ENCODE measurements around the gene SPACA7.
"Not testable (repeated sequence)": the region's sequence is repeated elsewhere in the genome, so short reads cannot be mapped to it uniquely, and the experiment has no call there.

The SPACA7 gene

DNA sequence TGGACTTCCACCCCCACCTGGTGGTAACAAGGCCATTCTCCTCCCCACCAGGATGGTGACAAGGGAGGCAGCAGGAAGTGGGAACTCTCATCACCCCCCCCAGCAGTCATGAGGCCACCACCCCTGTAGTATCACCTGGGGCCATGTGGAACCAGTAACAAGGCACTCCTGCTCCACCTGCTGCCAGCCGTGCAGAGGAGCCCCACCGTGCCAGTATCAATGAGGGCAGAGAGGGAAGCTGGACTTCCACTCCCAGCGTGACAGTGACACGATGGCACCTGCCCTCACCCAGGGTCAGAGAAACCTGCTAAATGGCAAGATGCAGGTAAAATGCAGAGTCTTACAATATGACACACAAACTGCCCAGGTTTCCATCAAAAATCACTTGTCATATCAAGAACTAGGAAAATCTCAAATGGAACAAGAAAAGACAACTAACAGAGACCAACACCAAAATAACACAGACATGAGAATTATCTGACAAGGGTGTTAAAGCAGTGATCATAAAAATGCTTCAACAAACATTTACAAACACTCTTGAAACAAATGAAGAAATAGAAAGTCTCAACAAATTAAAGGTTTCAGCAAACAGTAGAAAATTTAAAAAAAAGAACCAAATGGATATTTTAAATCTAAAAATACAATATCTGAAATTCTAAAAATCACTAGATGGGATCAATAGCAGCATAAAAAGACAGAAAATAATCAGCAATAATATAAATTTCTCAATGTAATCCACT is 9.1 kb upstream of the SPACA7 start:
- no peak overlapping the region for H3K4me3 Mint-ChIP-seq
- H3K36me3 Mint-ChIP-seq = no peaks in the 10 kb centered on the region
- no peaks in the 10 kb centered on the region for H3K4me1 Mint-ChIP-seq
- no peak overlapping the region for H3K27ac Mint-ChIP-seq
- H3K9me3 Mint-ChIP-seq = peaks cover 10% of the 10 kb centered on the region
- H3K27me3 Mint-ChIP-seq = peaks cover 10% of the 10 kb centered on the region

DNA sequence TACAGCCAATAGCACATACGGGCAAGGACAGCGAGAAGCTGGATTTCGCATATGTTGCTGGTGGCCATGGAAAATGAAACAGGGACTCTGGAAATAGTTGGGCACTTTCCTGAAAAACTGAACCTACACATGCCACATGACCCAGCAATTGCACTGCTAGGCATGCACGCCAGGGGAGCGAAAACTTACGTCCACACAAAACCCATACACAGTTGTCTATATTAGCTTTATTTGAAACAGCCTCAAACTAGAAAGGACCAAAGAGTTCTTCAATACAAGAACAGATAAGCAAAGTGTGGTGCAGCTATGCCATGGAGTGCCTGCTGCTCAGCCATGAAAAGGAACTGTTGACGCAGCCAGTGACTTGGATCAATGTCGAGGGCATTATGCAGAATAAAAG is 7.3 kb upstream of the SPACA7 start:
- Mint-ChIP-seq H3K4me1 (no peaks in the 10 kb centered on the region), H3K27ac (no peak overlapping the region), H3K4me3 (no peak overlapping the region), H3K36me3 (no peaks in the 10 kb centered on the region), H3K27me3 (peaks cover 6% of the 10 kb centered on the region), H3K9me3 (peaks cover 10% of the 10 kb centered on the region)

DNA sequence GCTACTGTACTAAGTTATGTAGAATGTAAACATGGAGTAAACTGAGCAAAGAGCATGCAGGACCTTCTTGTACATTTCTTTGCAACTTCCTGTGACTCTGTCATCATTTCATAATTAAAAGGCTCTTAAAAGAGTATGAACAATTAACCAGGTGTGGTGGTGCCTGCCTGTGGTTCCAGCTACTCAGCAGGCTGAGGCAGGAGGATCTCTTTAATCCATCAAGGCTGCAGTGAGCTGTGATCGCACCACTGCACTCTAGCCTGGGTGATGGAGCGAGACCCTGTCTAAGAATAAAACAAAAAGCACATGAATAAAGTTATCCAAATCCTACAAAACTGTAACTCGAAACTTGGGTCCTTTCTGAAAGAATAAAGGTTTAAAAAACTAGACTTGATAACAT is 5.8 kb upstream of the SPACA7 start:
- no peak overlapping the region for H3K27ac Mint-ChIP-seq
- H3K27me3 Mint-ChIP-seq = peaks cover 4% of the 10 kb centered on the region
- H3K36me3 Mint-ChIP-seq = no peaks in the 10 kb centered on the region
- no peak overlapping the region for H3K4me3 Mint-ChIP-seq
- peaks cover 10% of the 10 kb centered on the region for H3K9me3 Mint-ChIP-seq
- H3K4me1 Mint-ChIP-seq = no peaks in the 10 kb centered on the region

DNA sequence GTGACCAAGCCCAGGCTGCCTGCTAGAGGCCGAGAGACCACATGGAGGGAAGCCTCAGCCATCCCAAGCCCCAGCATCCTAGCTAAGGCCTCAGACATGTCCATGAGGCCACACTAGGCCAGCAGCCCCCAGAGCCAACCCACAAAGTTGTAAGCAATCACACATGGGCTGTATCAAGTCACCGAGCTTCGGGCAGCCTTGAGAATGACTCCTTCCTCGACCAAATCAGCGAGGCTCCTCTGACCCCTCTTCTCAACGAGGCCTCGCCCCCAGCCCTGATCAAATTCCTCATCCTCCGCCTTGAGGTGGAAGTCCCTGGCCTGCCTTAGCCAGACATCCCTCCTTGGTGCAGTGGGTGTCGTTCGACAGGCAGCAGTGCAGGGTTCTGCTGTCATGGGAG is 1.9 kb upstream of the SPACA7 start:
- Mint-ChIP-seq H3K9me3 (peaks cover 7% of the 10 kb centered on the region), H3K27me3 (peaks cover 9% of the 10 kb centered on the region), H3K4me3 (no peak overlapping the region), H3K4me1 (no peaks in the 10 kb centered on the region), H3K36me3 (no peaks in the 10 kb centered on the region), H3K27ac (no peak overlapping the region)

DNA sequence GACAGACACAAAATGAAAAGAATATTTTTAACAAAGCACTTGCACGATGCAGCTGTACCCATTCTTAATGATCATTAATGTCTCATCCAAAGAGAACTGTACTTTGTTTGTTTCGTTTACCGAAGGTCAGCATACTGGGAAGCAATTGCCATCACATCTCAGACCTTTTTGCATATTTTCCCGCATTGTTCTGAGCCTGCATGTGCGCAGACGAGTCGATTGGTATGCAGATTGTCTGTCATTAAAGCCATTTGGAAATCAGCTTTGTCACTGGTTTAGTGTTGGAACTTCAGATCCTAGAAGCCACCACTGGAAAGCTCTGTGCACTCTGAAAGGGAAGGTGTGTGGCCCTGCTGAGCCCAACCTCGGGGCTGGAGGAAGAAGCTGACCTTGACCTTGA is 15.6 kb downstream of the SPACA7 start:
- Mint-ChIP-seq H3K27ac (no peak overlapping the region), H3K36me3 (no peaks in the 10 kb centered on the region), H3K4me1 (no peaks in the 10 kb centered on the region), H3K27me3 (peaks cover 1% of the 10 kb centered on the region), H3K4me3 (no peak overlapping the region), H3K9me3 (no peaks in the 10 kb centered on the region)

DNA sequence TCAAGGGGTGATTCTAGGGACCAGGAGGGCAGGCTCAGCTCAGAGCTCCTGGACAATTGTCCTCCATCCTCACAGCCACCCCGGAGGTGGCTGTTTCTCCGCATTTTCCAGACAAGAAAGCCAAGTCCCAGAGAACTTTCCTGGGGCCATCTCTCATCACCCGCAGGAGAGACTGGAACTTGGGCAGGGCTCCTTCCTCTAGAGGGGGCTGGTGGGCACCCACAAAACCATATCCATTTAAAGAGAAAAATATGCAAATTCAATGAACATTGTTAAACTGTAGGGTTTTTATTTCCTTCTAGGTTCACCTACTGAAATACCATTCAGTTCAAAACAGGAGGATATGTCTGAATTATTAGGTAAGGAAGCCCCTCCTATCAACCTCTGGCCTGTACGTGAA is 16.6 kb downstream of the SPACA7 start:
- no peaks in the 10 kb centered on the region for H3K4me1 Mint-ChIP-seq
- H3K4me3 Mint-ChIP-seq = no peak overlapping the region
- peaks cover 1% of the 10 kb centered on the region for H3K27me3 Mint-ChIP-seq
- H3K27ac Mint-ChIP-seq = no peak overlapping the region
- H3K9me3 Mint-ChIP-seq = no peaks in the 10 kb centered on the region
- H3K36me3 Mint-ChIP-seq = no peaks in the 10 kb centered on the region

DNA sequence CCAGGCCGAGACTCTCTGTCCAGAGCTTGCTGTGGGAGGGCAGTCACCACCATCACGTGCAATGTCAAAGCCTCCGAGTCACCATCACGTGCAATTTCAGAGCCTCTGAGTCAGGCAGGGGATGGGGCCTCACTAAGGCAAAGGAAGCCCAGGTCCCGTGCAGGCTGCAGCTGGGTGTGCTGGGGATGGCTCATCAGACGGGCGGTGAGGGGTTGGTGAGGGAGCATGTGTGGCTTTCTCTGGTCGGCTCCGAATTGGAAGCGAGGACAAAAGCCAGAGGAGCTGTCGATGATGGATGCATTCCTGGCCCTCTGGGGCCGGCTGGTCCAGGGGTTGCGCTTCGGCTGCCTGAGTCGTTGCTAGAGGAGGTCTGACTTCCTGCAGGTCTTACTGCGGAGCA is 18.9 kb downstream of the SPACA7 start:
- not testable (repeated sequence) for H3K36me3 Mint-ChIP-seq, H3K4me1 Mint-ChIP-seq, H3K9me3 Mint-ChIP-seq, H3K4me3 Mint-ChIP-seq, H3K27ac Mint-ChIP-seq, H3K27me3 Mint-ChIP-seq

DNA sequence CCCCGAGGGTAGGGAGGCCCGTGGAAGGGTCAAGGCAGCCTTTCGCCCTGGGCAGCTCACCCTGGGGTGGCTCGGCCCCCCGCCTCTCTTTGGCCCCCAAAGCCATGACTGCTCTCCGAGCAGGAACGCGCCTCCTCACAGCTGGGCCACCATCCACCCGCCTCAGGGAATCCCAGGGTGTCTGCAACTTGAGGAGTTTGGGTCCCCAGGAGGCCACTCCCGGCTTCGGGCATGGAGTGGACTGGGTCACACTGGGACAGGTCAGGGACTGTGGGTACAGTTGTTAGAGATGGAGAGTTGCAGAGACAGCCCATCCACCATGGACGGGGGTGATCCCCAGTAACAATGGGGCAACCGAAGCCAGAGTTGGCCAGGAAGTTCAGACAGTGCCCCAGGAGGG is 19.8 kb downstream of the SPACA7 start:
- H3K36me3 Mint-ChIP-seq, H3K27me3 Mint-ChIP-seq, H3K9me3 Mint-ChIP-seq, H3K27ac Mint-ChIP-seq, H3K4me3 Mint-ChIP-seq, H3K4me1 Mint-ChIP-seq: not testable (repeated sequence)

DNA sequence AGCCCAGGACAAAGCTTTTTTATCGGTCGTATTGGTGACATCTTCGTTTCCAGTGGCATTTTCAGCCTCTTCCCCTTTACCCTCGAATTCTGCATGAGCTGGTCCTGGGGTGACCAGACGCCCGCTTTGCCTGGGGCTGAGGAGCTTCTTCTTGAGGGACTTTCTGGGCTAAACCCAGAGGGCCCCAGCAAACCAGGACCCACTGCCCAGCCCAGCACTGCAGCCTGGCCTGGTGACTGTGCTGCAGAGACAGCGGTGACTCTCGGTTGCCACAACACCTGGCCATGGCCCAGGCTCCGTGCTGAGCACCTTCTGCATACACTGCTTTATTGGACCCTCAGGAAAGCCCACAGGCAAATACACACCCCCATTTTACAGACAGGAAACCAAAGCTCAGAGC is 21.0 kb downstream of the SPACA7 start:
- no peaks in the 10 kb centered on the region for H3K9me3 Mint-ChIP-seq
- H3K4me1 Mint-ChIP-seq = no peaks in the 10 kb centered on the region
- no peak overlapping the region for H3K27ac Mint-ChIP-seq
- H3K27me3 Mint-ChIP-seq = peaks cover 4% of the 10 kb centered on the region
- no peak overlapping the region for H3K4me3 Mint-ChIP-seq
- peaks cover 1% of the 10 kb centered on the region for H3K36me3 Mint-ChIP-seq

DNA sequence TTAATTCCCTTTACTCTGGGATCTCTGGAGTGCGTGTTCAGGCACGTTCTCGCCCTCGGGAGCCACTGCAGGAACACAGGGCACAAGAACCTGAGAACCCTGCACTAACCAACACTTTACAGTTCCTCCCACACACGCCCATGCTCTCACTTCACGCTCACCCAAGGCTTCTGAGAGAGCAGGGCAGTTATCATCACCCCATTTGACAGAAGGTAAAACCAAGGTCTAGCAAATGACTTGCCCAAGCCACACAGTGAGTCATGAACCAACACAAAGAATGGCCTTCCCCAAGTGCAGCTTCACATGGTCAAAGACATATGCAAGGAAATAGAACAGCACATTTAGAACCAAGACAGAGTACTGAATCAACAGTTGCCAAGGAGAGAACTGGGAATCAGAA is 22.2 kb downstream of the SPACA7 start:
- not testable (repeated sequence) for H3K36me3 Mint-ChIP-seq, H3K27ac Mint-ChIP-seq, H3K4me3 Mint-ChIP-seq, H3K9me3 Mint-ChIP-seq, H3K27me3 Mint-ChIP-seq, H3K4me1 Mint-ChIP-seq

DNA sequence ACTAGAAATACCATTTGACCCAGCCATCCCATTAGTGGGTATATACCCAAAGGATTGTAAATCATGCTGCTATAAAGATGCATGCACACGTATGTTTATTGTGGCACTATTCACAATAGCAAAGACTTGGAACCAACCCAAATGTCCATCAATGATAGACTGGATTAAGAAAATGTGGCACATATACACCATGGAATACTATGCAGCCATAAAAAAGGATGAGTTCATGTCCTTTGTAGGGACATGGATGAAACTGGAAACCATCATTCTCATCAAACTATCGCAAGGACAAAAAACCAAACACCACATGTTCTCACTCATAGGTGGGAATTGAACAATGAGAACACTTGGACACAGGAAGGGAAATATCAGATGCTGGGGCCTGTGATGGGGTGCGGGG is 33.7 kb downstream of the SPACA7 start:
- peaks cover 14% of the 10 kb centered on the region for H3K27me3 Mint-ChIP-seq
- not testable (repeated sequence) for H3K4me1 Mint-ChIP-seq, H3K36me3 Mint-ChIP-seq, H3K4me3 Mint-ChIP-seq, H3K27ac Mint-ChIP-seq
- H3K9me3 Mint-ChIP-seq = peaks cover 27% of the 10 kb centered on the region

DNA sequence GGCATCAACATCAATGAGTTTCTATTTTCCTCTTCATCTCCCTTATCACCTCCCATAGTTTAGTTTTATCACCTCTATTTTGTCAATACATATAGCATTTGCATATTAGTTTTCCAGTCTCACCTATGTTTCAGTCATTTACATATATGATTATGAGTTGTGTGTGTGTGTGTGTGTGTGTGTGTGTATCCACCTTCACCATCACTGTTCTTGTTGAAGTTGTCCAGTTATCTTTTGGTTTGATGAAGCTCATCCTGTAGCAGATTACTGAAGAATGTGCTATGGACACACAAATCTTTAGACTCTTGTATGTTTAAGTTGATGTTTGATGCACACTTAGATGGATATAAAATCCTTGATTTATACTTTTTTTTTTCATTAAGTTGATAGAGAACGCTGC is 40.5 kb downstream of the SPACA7 start:
- H3K4me3 Mint-ChIP-seq = no peak overlapping the region
- peaks cover 37% of the 10 kb centered on the region for H3K9me3 Mint-ChIP-seq
- peaks cover 11% of the 10 kb centered on the region for H3K36me3 Mint-ChIP-seq

DNA sequence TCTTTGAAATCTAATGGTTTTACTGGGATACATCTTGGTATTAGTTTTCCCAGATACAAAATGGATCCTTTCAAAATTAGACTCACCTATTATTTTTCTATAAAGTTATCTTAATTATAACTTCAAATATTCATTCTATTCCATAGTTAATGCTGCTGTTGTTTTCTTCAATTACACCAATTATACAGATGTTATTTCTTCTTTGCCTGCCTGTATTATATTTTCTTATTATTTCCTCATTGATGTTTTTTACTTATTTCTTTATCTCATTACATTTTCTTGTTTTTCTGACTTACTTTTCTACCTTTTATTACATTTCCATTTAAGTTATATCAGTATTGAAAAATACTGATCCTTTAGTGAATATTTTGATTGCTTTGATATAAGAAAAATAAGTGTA is 40.9 kb downstream of the SPACA7 start:
- Mint-ChIP-seq H3K9me3 (peaks cover 36% of the 10 kb centered on the region), H3K4me3 (no peak overlapping the region), H3K27ac (no peak overlapping the region), H3K27me3 (peaks cover 10% of the 10 kb centered on the region), H3K36me3 (peaks cover 11% of the 10 kb centered on the region), H3K4me1 (no peaks in the 10 kb centered on the region)

More for the DNA sequence above, 40.5 kb downstream of the SPACA7 start:
- H3K27me3 Mint-ChIP-seq = peaks cover 11% of the 10 kb centered on the region
- no peak overlapping the region for H3K27ac Mint-ChIP-seq
- H3K4me1 Mint-ChIP-seq = no peaks in the 10 kb centered on the region

DNA sequence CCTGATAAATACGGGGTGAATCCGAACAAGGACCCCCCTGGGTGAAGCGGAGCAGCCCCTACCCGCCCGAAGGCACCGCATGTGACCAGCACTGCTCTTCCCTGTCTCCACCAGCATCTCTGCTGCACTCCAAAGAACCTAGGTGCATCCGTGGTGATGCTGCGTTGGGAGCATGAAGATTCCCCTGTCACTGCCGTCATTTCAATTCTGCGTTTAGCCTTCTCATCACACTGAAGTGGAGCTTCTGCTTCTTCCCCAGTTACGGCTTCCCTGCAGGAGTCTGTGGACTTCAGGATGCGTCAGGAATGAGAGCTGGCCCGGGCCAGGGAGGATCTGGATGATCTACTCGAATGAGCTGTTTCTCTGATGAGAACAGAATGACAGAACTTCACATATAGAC is 47.9 kb downstream of the SPACA7 start:
- H3K27me3 Mint-ChIP-seq = peaks cover 12% of the 10 kb centered on the region
- H3K27ac Mint-ChIP-seq = no peak overlapping the region
- no peak overlapping the region for H3K4me3 Mint-ChIP-seq
- H3K4me1 Mint-ChIP-seq = no peaks in the 10 kb centered on the region
- peaks cover 10% of the 10 kb centered on the region for H3K36me3 Mint-ChIP-seq
- H3K9me3 Mint-ChIP-seq = peaks cover 26% of the 10 kb centered on the region

DNA sequence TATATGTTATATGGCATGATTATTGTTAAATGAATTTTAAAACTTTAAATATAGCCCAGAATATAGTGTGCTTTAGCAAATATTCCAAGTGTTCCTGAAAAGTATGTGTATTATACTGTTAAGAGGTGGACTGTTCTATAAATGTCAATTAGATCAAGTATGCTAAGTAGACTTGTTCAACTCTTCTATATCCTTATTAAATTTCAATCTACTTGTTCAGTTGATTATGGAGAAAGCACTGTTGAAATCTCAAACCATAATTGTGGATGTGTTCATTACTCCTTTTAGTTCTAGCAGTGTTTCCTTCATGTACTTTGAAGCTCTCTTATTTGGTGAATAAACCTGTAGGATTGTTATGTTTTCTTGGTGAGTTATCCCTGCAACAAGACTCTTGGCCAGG is 52.5 kb downstream of the SPACA7 start:
- Mint-ChIP-seq H3K36me3 (peaks cover under 1% of the 10 kb centered on the region), H3K4me3 (no peak overlapping the region), H3K27me3 (peaks cover 5% of the 10 kb centered on the region), H3K9me3 (peaks cover 10% of the 10 kb centered on the region), H3K4me1 (no peaks in the 10 kb centered on the region), H3K27ac (no peak overlapping the region)

DNA sequence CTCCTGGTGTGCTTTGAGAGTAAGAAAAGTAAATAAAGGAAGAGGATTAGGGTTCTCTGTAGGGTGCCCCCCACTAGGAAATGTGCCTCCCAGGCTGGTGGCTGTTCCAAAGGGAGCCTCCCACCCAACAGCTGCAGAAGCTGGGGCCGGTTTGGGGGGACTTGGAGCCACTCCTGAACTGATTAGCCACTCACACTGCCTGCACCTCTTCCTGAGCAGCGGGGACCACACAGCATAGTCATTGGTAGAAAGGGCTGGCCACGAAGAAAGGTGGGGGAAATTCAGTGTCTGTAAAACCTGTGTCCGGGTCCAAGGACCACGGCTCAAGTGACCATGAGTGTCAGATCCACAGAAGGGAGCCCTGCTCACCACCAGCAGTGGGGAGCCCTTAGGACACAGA is 55.6 kb downstream of the SPACA7 start:
- Mint-ChIP-seq H3K4me1 (no peaks in the 10 kb centered on the region), H3K36me3 (no peaks in the 10 kb centered on the region), H3K9me3 (peaks cover 9% of the 10 kb centered on the region), H3K27me3 (peaks cover 5% of the 10 kb centered on the region), H3K4me3 (no peak overlapping the region), H3K27ac (no peak overlapping the region)

DNA sequence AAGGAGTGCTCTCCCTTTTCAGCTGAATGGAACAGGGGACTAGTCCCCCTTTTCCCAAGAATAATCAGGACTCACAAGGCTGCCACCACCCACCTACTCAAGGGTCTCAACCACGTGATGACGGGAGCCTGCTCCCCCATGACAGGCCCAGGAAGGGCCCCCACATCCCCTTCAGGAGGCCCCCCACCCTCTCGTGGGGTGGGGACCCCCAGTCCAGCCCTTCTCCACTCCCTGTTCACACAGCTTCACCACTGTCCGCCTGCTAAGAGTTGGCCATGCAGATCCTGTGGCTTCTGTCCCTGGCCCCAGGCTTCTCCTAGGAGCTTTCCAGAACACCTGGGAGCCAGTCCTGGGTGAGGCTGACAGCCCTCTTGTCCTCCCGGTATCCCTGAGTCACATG is 56.6 kb downstream of the SPACA7 start:
- H3K9me3 Mint-ChIP-seq, H3K4me3 Mint-ChIP-seq, H3K27me3 Mint-ChIP-seq, H3K36me3 Mint-ChIP-seq, H3K4me1 Mint-ChIP-seq, H3K27ac Mint-ChIP-seq: not testable (repeated sequence)
